ENCODE results near the gene IRX4. TPM values are rescaled to one million over a fixed set of nuclear protein-coding genes. Genes with fewer than 3 reads are reported as not detected.

The IRX4 gene
- total RNA-seq (2022; extraction: Qiagen RNA extraction) = 0.28 to 0.60 TPM (median 0.42 TPM) in 5 replicates

GRCh38 chr5:1882337-1883119 is at the start of gene IRX4:
Gene IRX4, minus strand, starts transcription at chr5:1882925. Its CDS starts 278 bp downstream, at chr5:1882647.

Other genes with a start within 250 kb of the IRX4 start
- 101 to 123 TPM (median 119 TPM) in 5 replicates for gene MRPL36, start 83.1 kb downstream of the IRX4 start, total RNA-seq (2022; extraction: Qiagen RNA extraction)
- 107 to 136 TPM (median 117 TPM) in 5 replicates for gene NDUFS6, start 81.5 kb downstream of the IRX4 start, total RNA-seq (2022; extraction: Qiagen RNA extraction)